HepG2 (cell line): ENCODE data around the gene ALG5. TPM values are rescaled to one million over a fixed set of nuclear protein-coding genes. Genes with fewer than 3 reads are reported as not detected.

Source experiments
- ATAC-seq: fragments of 200-7000 bp; cut with Tn5 transposase; 3 replicates; pipeline ENCODE4 v1.9.1; 2020; ENCODE audit warnings: mild to moderate bottlenecking, moderate library complexity
- BruUV-seq: library from RNA; stranded (reverse); fragments of 400-500 nt; replicated peaks from 2 replicates; lab custom pipeline; 2021; lab: Mats Ljungman, UMichigan
- CTCF ChIA-PET: fragments of 300-600 bp; formaldehyde crosslinking; extraction: SDS; loops from one replicate; lab custom pipeline; 2021; ENCODE audit warnings: low total read pairs, inconsistent platforms, low intra/inter-chr PET ratio; lab: Yijun Ruan, JAX
- POLR2A ChIA-PET: fragments of 350-600 bp; sonication (Branson Sonifier 250); formaldehyde crosslinking; loops from one replicate; lab custom pipeline; 2020; ENCODE audit warnings: antibody characterized with exemption, inconsistent platforms; lab: Yijun Ruan, JAX
- DNase-seq: peaks from one replicate; pipeline ENCODE4 v3.0.0-alpha.2; 2015; ENCODE audit warnings: low spot score
- FAIRE-seq: peaks from 3 replicates; lab custom pipeline; 2011; peaks lifted over from hg19 to GRCh38; lab: Jason Lieb, UNC
- H2AFZ ChIP-seq: one replicate; pipeline ENCODE4 v1.6.1; 2011; ENCODE audit warnings: low read length, inconsistent platforms
- H3K27ac ChIP-seq: fragments of 300-600 bp; 3 replicates; pipeline ENCODE4 v1.8.0; 2011; ENCODE audit warnings: mixed run types, mild to moderate bottlenecking, mixed read lengths, low read length, inconsistent platforms; ENCODE audit not compliant: insufficient read depth; ENCODE audit errors: extremely low read length
- H3K27me3 ChIP-seq, 2 experiments: fragments of 200-600 bp in 1 of 2; 2 replicates in 1 of 2; 3 replicates in 1 of 2; pipeline versions ENCODE4 v1.6.0 to v1.8.0; 2011; ENCODE audit warnings: low read length in 2 of 2, mild to moderate bottlenecking in 2 of 2, moderate library complexity in 2 of 2, inconsistent platforms in 1 of 2; ENCODE audit not compliant: insufficient read depth in 2 of 2, control insufficient read depth in 1 of 2
- H3K36me3 ChIP-seq, 2 experiments: fragments of 200-600 bp in 1 of 2; replicated peaks in 1 of 2; 2 replicates in 1 of 2; 3 replicates in 1 of 2; pipeline versions ENCODE4 v1.5.1 to v1.8.0; 2011; ENCODE audit warnings: low read length in 2 of 2, inconsistent platforms in 1 of 2; ENCODE audit not compliant: insufficient read depth in 2 of 2, control insufficient read depth in 1 of 2
- H3K4me1 ChIP-seq: 2 replicates; pipeline ENCODE4 v1.5.1; 2012; ENCODE audit warnings: low read length, inconsistent platforms; ENCODE audit not compliant: insufficient read depth
- H3K4me2 ChIP-seq: 2 replicates; pipeline ENCODE4 v1.6.0; 2011; ENCODE audit warnings: low read depth, low read length, inconsistent platforms
- H3K4me3 ChIP-seq, 3 experiments: fragments of 200-600 bp in 1 of 3; sonication (generic), shearing (Covaris generic) in 1 of 3; replicated peaks in 1 of 3; 2 replicates each; pipeline ENCODE4 v1.5.1; 2011 to 2016; ENCODE audit warnings: low read length in 3 of 3, inconsistent platforms in 2 of 3, low read depth in 2 of 3, mild to moderate bottlenecking in 2 of 3, control low read depth in 1 of 3, mixed read lengths in 1 of 3; ENCODE audit not compliant: insufficient read depth in 1 of 3
- H3K79me2 ChIP-seq: one replicate; pipeline ENCODE4 v1.6.1; 2011; ENCODE audit warnings: low read length, inconsistent platforms; ENCODE audit not compliant: insufficient read depth
- H3K9ac ChIP-seq: 2 replicates; pipeline ENCODE4 v1.6.0; 2011; ENCODE audit warnings: mild to moderate bottlenecking, low read depth, low read length, inconsistent platforms; ENCODE audit not compliant: insufficient read depth
- H3K9me3 ChIP-seq: 2 replicates; pipeline ENCODE4 v1.5.1; 2012; ENCODE audit warnings: mild to moderate bottlenecking, low read length
- H4K20me1 ChIP-seq: 2 replicates; pipeline ENCODE4 v1.6.0; 2011; ENCODE audit warnings: inconsistent platforms, mild to moderate bottlenecking, low read length, moderate library complexity; ENCODE audit not compliant: insufficient read depth
- CREB1 ChIP-seq, 2 experiments: fragments of 450-650 bp in 1 of 2; IDR thresholded peaks; 2 replicates each; pipeline ENCODE4 v1.6.1; 2016 to 2017; ENCODE audit warnings: control low read depth in 1 of 2, mild to moderate bottlenecking in 1 of 2, missing compliant biosample characterization in 1 of 2, missing genetic modification characterization in 1 of 2
- PHF5A ChIP-seq: IDR thresholded peaks from one replicate; pipeline ENCODE4 v1.6.1; 2018; ENCODE audit warnings: low read depth, missing genetic modification reagents; ENCODE audit not compliant: unreplicated experiment
- RFX5 ChIP-seq: IDR thresholded peaks from 2 replicates; pipeline ENCODE4 v1.6.1; 2011; ENCODE audit warnings: low read depth, low read length, improper control_type of control experiment
- SATB2 ChIP-seq: sonication (generic); formaldehyde crosslinking; IDR thresholded peaks from 2 replicates; pipeline ENCODE4 v1.5.0; 2020; ENCODE audit warnings: missing genetic modification reagents
- TAF15 ChIP-seq: fragments of 200-400 bp; formaldehyde crosslinking; IDR thresholded peaks from one replicate; pipeline ENCODE4 v1.6.1; 2018; ENCODE audit warnings: mild to moderate bottlenecking, low read depth, low read length; ENCODE audit not compliant: poor library complexity, severe bottlenecking
- TCF7L2 ChIP-seq: IDR thresholded peaks from 2 replicates; pipeline ENCODE4 v1.6.1; 2011; ENCODE audit warnings: mild to moderate bottlenecking, low read depth, low read length, moderate library complexity
- ZBTB38 ChIP-seq: sonication (generic); formaldehyde crosslinking; IDR thresholded peaks from 2 replicates; pipeline ENCODE4 v1.5.1; 2020; ENCODE audit warnings: mild to moderate bottlenecking, missing genetic modification reagents
- ZNF207 ChIP-seq: fragments of 450-650 bp; IDR thresholded peaks from 2 replicates; pipeline ENCODE4 v1.6.1; 2016; ENCODE audit warnings: antibody characterized with exemption, borderline replicate concordance
- ZNF543 ChIP-seq: sonication (generic); formaldehyde crosslinking; IDR thresholded peaks from 2 replicates; pipeline ENCODE4 v1.4.0; 2020; ENCODE audit warnings: mild to moderate bottlenecking, missing genetic modification reagents
- ZNF674 ChIP-seq: sonication (generic); formaldehyde crosslinking; IDR thresholded peaks from 2 replicates; pipeline ENCODE4 v1.5.0; 2020; ENCODE audit warnings: low read depth, mild to moderate bottlenecking, missing genetic modification reagents
- ZNF7 ChIP-seq: IDR thresholded peaks from 2 replicates; pipeline ENCODE4 v1.6.1; 2016; ENCODE audit warnings: missing biosample characterization, missing genetic modification reagents
- ZNF773 ChIP-seq: sonication (generic); formaldehyde crosslinking; IDR thresholded peaks from 2 replicates; pipeline ENCODE4 v1.4.0; 2020; ENCODE audit warnings: missing genetic modification reagents, borderline replicate concordance
- ZNF781 ChIP-seq: sonication (generic); formaldehyde crosslinking; IDR thresholded peaks from 2 replicates; pipeline ENCODE4 v1.5.1; 2020; ENCODE audit warnings: borderline replicate concordance, mild to moderate bottlenecking, missing genetic modification reagents; ENCODE audit errors: not compliant biosample characterization
- ZNF790 ChIP-seq: sonication (generic); formaldehyde crosslinking; IDR thresholded peaks from 2 replicates; pipeline ENCODE4 v1.8.0; 2022; ENCODE audit warnings: missing genetic modification reagents, mild to moderate bottlenecking, borderline replicate concordance
- WGBS: methylation state at CpG from one replicate; pipeline ENCODE4 v1.1.6; 2017; ENCODE audit warnings: low lambda C conversion rate; 5-methylcytosine and 5-hydroxymethylcytosine counted together
- in situ Hi-C: cut with HindIII; loops from 2 replicates; pipeline ENCODE4 v1.10.0; 2017; ENCODE audit warnings: low pct_unique_long_range_greater_than_20kb; ENCODE audit not compliant: extremely low pct_ligation_motif_present
- intact Hi-C: fragments of 100-400 bp; cut with micrococcal nuclease; formaldehyde crosslinking; loops from one replicate; pipeline ENCODE4 v1.10.0; 2022; ENCODE audit not compliant: unreplicated experiment
- polyA plus RNA-seq, 8 experiments: library from polyadenylated mRNA; depleted of rRNA in 3 of 8; stranded (reverse) in 7 of 8; unstranded in 1 of 8; fragments of >200 nt; fragmentation: Illumina TruSeq in 4 of 8; extraction: Trizol in 4 of 8; gene quantifications; 2 replicates each; pipeline versions ENCODE4 v1.2.1 to v1.2.3, GENCODE V29; 2011 to 2016; ENCODE audit warnings: low read depth in 4 of 8, missing spikeins in 1 of 8, mixed read lengths in 1 of 8; ENCODE audit not compliant: insufficient read depth in 1 of 8
- total RNA-seq, 5 experiments: library from RNA; depleted of rRNA; stranded (reverse); fragments of >200 nt; fragmentation: Illumina TruSeq; extraction: Trizol; gene quantifications; 2 replicates each; pipeline ENCODE4 v1.2.3, GENCODE V29; 2016; ENCODE audit warnings: low read depth in 1 of 5
- TF ChIP-seq, protein P1 (sequence below): sonication (generic); formaldehyde crosslinking; IDR thresholded peaks from 2 replicates; pipeline ENCODE4 v1.4.0; 2020; ENCODE audit warnings: mild to moderate bottlenecking, missing genetic modification reagents
- TF ChIP-seq, protein P2 (sequence below): sonication (generic); formaldehyde crosslinking; IDR thresholded peaks from 2 replicates; pipeline ENCODE4 v1.8.0; 2022; ENCODE audit warnings: mild to moderate bottlenecking, missing genetic modification reagents
- TF ChIP-seq, protein P3 (sequence below): IDR thresholded peaks from 2 replicates; pipeline ENCODE4 v1.6.1; 2012; ENCODE audit warnings: inconsistent platforms

ALG5 gene
- total and polyA plus RNA-seq, 2 of the 13 experiments (the other 11 are each of a cell fraction or from before 2014, with no cell fraction given): 27.8 to 51.1 TPM

DNA sequence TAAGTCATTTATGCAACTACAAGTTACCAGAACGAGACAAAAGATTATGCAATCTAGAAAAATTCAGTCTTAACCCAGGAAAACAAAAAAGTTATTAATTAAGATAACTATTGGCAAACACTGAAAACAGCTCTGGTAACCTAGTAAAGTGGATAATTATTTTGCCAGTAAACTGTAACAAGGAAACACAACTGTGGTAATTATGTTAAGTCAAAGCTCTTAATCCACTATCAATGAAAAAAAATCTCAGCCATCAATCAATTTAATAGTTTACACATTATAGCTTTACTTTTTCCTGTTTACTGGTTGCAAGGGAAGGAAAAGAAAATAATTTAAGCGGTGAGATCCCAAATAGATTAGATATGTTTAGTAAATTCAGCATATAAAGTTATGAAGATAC lies 12.6 kb upstream of the ALG5 start:
- BruUV-seq: no TSS peak
- H3K36me3 ChIP-seq: peaks cover 3 to 54% of the 10 kb centered on the region in 2 experiments; a peak in 4 of 5 replicates
- POLR2A ChIA-PET: interaction anchor here (0.8 kb wide), 1 partner anchor 12 kb away, joined by 5 read pairs; no protein-coding TSS in a partner anchor

DNA sequence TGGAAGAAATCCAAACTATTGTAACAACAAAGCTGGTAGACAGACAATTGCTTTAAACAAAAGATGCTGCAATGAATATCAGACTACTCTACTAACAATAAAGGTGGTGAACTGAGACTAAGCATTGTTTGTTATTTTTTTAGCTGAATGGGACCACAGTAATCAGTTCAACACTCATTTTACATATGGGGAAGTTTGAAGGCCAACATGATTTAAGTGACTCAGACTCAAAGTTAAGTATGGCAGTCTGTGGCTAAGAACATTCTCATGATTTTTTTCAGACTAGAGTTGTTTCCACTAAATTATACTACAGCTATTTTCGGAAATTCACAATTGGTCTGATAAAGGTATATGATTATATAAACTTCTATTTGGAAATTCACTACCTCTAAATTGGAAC lies 11.9 kb upstream of the ALG5 start:
- FAIRE-seq (no peak), ATAC-seq (no peak), DNase-seq (no peak)
- intact Hi-C loops (no loop called here), in situ Hi-C loops (no loop called here)
- ChIA-PET POLR2A (no interaction called here), CTCF (no interaction called here)
- WGBS: 100% methylated on average over 1 of the region's 1 CpG
- Histone ChIP-seq H4K20me1 (no peaks in the 10 kb centered on the region), H3K27ac (no peak overlapping the region), H2AFZ (no peak overlapping the region), H3K9ac (no peak overlapping the region), H3K9me3 (no peaks in the 10 kb centered on the region), H3K4me3 (no peak overlapping the region), H3K4me1 (no peaks in the 10 kb centered on the region), H3K27me3 (no peaks in the 10 kb centered on the region), H3K36me3 (peaks cover 6 to 60% of the 10 kb centered on the region in 2 experiments; a peak in 4 of 5 replicates), H3K79me2 (no peaks in the 10 kb centered on the region), H3K4me2 (no peak overlapping the region)
- BruUV-seq: no TSS peak
- TF ChIP-seq, protein P1, sequence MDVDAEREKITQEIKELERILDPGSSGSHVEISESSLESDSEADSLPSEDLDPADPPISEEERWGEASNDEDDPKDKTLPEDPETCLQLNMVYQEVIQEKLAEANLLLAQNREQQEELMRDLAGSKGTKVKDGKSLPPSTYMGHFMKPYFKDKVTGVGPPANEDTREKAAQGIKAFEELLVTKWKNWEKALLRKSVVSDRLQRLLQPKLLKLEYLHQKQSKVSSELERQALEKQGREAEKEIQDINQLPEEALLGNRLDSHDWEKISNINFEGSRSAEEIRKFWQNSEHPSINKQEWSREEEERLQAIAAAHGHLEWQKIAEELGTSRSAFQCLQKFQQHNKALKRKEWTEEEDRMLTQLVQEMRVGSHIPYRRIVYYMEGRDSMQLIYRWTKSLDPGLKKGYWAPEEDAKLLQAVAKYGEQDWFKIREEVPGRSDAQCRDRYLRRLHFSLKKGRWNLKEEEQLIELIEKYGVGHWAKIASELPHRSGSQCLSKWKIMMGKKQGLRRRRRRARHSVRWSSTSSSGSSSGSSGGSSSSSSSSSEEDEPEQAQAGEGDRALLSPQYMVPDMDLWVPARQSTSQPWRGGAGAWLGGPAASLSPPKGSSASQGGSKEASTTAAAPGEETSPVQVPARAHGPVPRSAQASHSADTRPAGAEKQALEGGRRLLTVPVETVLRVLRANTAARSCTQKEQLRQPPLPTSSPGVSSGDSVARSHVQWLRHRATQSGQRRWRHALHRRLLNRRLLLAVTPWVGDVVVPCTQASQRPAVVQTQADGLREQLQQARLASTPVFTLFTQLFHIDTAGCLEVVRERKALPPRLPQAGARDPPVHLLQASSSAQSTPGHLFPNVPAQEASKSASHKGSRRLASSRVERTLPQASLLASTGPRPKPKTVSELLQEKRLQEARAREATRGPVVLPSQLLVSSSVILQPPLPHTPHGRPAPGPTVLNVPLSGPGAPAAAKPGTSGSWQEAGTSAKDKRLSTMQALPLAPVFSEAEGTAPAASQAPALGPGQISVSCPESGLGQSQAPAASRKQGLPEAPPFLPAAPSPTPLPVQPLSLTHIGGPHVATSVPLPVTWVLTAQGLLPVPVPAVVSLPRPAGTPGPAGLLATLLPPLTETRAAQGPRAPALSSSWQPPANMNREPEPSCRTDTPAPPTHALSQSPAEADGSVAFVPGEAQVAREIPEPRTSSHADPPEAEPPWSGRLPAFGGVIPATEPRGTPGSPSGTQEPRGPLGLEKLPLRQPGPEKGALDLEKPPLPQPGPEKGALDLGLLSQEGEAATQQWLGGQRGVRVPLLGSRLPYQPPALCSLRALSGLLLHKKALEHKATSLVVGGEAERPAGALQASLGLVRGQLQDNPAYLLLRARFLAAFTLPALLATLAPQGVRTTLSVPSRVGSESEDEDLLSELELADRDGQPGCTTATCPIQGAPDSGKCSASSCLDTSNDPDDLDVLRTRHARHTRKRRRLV (CRISPR knock-in tag): no peak
- TF ChIP-seq RFX5 (no peak), CREB1 (IDR thresholded peaks at IDR 0.05) (no peak), CREB1 (CRISPR knock-in tag; IDR thresholded peaks at IDR 0.05) (no peak), SATB2 (CRISPR knock-in tag) (no peak), ZNF790 (CRISPR knock-in tag) (no peak), ZBTB38 (CRISPR knock-in tag) (no peak), ZNF781 (CRISPR knock-in tag) (no peak)
- TF ChIP-seq, protein P2, sequence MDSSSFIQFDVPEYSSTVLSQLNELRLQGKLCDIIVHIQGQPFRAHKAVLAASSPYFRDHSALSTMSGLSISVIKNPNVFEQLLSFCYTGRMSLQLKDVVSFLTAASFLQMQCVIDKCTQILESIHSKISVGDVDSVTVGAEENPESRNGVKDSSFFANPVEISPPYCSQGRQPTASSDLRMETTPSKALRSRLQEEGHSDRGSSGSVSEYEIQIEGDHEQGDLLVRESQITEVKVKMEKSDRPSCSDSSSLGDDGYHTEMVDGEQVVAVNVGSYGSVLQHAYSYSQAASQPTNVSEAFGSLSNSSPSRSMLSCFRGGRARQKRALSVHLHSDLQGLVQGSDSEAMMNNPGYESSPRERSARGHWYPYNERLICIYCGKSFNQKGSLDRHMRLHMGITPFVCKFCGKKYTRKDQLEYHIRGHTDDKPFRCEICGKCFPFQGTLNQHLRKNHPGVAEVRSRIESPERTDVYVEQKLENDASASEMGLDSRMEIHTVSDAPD (CRISPR knock-in tag): no peak
- TF ChIP-seq, protein P3, sequence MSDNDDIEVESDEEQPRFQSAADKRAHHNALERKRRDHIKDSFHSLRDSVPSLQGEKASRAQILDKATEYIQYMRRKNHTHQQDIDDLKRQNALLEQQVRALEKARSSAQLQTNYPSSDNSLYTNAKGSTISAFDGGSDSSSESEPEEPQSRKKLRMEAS: no peak

More for the DNA sequence above, 12.6 kb upstream of the ALG5 start:
- TF ChIP-seq TCF7L2 (no peak), ZNF674 (CRISPR knock-in tag) (no peak), ZNF207 (no peak), ZNF7 (CRISPR knock-in tag) (no peak), ZNF543 (CRISPR knock-in tag) (no peak), ZNF773 (no peak), PHF5A (CRISPR knock-in tag) (no peak), TAF15 (no peak)
- TF ChIP-seq, all 625 proteins: peak for 0
- Histone ChIP-seq H3K27ac (no peak overlapping the region), H3K27me3 (no peaks in the 10 kb centered on the region), H3K9me3 (no peaks in the 10 kb centered on the region), H4K20me1 (no peaks in the 10 kb centered on the region), H3K9ac (no peak overlapping the region), H3K4me1 (no peaks in the 10 kb centered on the region), H3K4me2 (no peak overlapping the region), H3K79me2 (no peaks in the 10 kb centered on the region), H3K4me3 (no peak overlapping the region), H2AFZ (no peak overlapping the region)
- in situ Hi-C loops: no loop called here
- FAIRE-seq (no peak), DNase-seq (no peak), ATAC-seq (no peak)
- intact Hi-C loops: no loop called here
- 97% methylated on average over 2 of the region's 2 CpGs for WGBS
- CTCF ChIA-PET: no interaction called here
